ENCODE measurements around the gene GATB.

GATB gene

DNA sequence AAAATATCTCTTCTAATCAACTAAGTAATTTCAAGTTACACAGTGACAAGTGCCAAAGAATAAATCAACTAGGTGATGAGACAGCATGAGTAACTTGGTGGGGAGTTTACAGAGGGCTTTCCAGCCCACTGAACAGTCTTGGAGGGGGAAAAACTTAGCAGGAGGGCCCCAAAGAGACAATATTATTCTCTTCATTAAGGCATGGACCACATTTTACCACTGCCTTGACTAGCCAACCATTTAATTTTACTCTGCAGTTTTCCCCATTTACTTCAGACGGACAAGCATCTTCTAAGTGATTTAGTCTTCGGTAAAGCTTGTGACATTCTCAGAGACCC, 25.3 kb upstream of the GATB start:
- ATAC-seq: no peak
- TF ChIP-seq ZC3H10 (CRISPR knock-in tag; IDR thresholded peaks at IDR 0.05): no peak
- TF ChIP-seq ISL1 (CRISPR knock-in tag; IDR thresholded peaks at IDR 0.05): no peak
- no peak for TF ChIP-seq ZNF70 (CRISPR knock-in tag; IDR thresholded peaks at IDR 0.05)
- TF ChIP-seq, protein P1, sequence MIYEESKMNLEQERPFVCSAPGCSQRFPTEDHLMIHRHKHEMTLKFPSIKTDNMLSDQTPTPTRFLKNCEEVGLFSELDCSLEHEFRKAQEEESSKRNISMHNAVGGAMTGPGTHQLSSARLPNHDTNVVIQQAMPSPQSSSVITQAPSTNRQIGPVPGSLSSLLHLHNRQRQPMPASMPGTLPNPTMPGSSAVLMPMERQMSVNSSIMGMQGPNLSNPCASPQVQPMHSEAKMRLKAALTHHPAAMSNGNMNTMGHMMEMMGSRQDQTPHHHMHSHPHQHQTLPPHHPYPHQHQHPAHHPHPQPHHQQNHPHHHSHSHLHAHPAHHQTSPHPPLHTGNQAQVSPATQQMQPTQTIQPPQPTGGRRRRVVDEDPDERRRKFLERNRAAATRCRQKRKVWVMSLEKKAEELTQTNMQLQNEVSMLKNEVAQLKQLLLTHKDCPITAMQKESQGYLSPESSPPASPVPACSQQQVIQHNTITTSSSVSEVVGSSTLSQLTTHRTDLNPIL (CRISPR knock-in tag; IDR thresholded peaks at IDR 0.05; ENCODE audit: low read depth): no peak

DNA sequence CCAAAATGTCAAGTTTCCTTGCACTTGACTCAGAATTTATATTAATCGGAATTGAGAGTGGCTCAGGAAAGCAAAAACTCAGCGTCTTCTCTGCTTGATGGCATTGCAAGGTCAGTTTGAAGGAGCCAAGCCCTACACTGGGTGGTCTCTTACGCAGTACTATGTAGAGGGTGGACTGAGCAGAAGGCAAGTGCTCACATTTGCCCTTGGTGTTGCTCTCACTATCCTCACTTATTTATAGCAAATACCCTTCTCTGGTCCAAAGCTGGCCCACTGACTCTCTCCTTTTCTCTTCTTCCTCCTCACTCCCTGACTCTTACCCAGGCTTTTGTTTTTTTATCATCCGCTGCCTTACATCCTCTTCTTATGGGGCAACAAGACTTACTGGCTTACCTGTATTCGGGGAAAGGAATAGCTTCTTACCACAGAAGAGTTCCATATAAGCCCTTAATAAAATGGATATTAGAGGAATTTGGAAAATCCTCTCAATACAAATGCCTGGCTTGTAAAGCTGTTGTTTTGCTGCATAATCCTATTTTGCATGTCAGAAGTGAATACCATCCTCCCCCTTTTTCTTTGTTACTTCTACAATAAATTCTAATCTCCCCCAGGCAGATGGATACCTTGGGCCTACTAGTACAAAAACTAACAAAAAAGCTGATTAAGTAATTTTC, 24.8 kb upstream of the GATB start:
- no peak for ATAC-seq
- no peak for TF ChIP-seq CSDC2 (CRISPR knock-in tag; IDR thresholded peaks at IDR 0.05)
- TF ChIP-seq ZFP30 (CRISPR knock-in tag; IDR thresholded peaks at IDR 0.05): no peak
- TF ChIP-seq, protein P2, sequence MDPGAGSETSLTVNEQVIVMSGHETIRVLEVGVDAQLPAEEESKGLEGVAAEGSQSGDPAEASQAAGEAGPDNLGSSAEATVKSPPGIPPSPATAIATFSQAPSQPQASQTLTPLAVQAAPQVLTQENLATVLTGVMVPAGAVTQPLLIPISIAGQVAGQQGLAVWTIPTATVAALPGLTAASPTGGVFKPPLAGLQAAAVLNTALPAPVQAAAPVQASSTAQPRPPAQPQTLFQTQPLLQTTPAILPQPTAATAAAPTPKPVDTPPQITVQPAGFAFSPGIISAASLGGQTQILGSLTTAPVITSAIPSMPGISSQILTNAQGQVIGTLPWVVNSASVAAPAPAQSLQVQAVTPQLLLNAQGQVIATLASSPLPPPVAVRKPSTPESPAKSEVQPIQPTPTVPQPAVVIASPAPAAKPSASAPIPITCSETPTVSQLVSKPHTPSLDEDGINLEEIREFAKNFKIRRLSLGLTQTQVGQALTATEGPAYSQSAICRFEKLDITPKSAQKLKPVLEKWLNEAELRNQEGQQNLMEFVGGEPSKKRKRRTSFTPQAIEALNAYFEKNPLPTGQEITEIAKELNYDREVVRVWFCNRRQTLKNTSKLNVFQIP (CRISPR knock-in tag; IDR thresholded peaks at IDR 0.05; ENCODE audit: borderline replicate concordance, low read depth): no peak
- TF ChIP-seq RARB (CRISPR knock-in tag; IDR thresholded peaks at IDR 0.05): no peak
- TF ChIP-seq ARNTL (CRISPR knock-in tag; IDR thresholded peaks at IDR 0.05; ENCODE audit: borderline replicate concordance, low read depth): no peak
- TF ChIP-seq ZFP3 (CRISPR knock-in tag; IDR thresholded peaks at IDR 0.05): no peak
- TF ChIP-seq BACH2 (CRISPR knock-in tag; IDR thresholded peaks at IDR 0.05; ENCODE audit: borderline replicate concordance): no peak
- no peak for TF ChIP-seq PPARA (CRISPR knock-in tag; IDR thresholded peaks at IDR 0.05; ENCODE audit: borderline replicate concordance)
- no peak for TF ChIP-seq ZC3H10 (CRISPR knock-in tag; IDR thresholded peaks at IDR 0.05)
- TF ChIP-seq, protein P3, sequence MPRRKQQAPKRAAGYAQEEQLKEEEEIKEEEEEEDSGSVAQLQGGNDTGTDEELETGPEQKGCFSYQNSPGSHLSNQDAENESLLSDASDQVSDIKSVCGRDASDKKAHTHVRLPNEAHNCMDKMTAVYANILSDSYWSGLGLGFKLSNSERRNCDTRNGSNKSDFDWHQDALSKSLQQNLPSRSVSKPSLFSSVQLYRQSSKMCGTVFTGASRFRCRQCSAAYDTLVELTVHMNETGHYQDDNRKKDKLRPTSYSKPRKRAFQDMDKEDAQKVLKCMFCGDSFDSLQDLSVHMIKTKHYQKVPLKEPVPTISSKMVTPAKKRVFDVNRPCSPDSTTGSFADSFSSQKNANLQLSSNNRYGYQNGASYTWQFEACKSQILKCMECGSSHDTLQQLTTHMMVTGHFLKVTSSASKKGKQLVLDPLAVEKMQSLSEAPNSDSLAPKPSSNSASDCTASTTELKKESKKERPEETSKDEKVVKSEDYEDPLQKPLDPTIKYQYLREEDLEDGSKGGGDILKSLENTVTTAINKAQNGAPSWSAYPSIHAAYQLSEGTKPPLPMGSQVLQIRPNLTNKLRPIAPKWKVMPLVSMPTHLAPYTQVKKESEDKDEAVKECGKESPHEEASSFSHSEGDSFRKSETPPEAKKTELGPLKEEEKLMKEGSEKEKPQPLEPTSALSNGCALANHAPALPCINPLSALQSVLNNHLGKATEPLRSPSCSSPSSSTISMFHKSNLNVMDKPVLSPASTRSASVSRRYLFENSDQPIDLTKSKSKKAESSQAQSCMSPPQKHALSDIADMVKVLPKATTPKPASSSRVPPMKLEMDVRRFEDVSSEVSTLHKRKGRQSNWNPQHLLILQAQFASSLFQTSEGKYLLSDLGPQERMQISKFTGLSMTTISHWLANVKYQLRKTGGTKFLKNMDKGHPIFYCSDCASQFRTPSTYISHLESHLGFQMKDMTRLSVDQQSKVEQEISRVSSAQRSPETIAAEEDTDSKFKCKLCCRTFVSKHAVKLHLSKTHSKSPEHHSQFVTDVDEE (CRISPR knock-in tag; IDR thresholded peaks at IDR 0.05): no peak

DNA sequence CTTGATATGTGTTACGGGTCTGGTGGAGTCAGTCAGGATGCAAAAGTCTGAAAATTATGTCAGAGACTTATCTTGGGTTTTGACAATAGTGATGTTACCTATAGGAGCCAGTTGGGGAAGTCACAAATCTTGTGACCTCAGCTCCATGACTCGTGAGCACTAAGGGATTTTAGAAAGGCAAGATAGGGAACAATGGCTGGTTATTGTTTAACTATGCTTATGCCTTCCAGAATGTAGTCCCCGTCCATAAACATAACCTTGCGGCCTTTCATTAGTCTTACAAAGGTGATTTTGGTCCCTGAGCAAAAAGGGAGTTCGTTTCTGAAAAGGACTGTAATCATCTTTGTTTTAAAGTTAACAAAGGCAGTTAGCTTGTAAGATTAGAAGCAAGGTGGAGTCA, 23.9 kb upstream of the GATB start:
- TF ChIP-seq CSDC2 (CRISPR knock-in tag; IDR thresholded peaks at IDR 0.05) (no peak), GLIS3 (CRISPR knock-in tag; IDR thresholded peaks at IDR 0.05) (no peak)
- ATAC-seq: no peak

DNA sequence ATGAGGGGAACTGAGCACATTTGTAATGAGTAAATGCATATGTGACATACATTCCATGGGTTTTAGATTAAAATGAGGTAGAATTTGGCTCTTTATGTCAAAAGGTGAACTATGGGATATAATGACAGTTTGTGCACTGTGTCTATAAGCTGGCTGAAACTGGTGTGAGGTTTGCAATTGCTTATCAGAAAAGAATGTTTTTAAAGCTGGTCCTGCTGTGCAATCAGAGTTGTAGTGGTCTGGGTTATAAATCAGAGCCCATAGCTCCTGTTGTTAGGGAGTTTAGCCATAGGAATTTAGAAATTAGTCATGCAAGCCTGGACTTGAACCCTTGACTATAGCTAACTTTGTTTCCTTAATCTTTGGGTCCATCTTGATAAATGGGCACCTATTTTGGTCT, 23.1 kb upstream of the GATB start:
- no peak for ATAC-seq
- TF ChIP-seq ARNTL (CRISPR knock-in tag; IDR thresholded peaks at IDR 0.05; ENCODE audit: borderline replicate concordance, low read depth) (no peak), ZFP30 (CRISPR knock-in tag; IDR thresholded peaks at IDR 0.05) (no peak)
- TF ChIP-seq, protein P3 (CRISPR knock-in tag; IDR thresholded peaks at IDR 0.05): no peak

DNA sequence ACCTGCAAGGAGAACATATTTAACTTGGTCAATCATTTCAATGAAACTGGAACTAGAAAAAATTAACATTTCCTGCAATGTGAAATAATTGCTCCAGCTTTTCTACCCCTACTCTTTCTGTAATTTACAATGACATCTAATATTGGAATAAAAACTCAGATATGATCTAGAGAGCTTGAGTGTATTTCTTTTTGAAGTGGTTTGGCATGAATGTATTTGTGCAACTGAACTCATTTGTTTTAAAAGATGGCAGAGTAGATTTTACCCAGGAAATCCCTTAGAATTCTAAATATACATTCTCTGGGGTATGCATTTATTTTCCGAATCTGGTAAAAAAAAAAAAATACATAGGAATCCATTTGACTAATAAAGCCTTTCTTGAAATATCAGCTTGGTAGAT, 21.5 kb upstream of the GATB start:
- ATAC-seq: no peak
- TF ChIP-seq, protein P1 (CRISPR knock-in tag; IDR thresholded peaks at IDR 0.05; ENCODE audit: low read depth): no peak
- no peak for TF ChIP-seq GLIS3 (CRISPR knock-in tag; IDR thresholded peaks at IDR 0.05)
- TF ChIP-seq, protein P4, sequence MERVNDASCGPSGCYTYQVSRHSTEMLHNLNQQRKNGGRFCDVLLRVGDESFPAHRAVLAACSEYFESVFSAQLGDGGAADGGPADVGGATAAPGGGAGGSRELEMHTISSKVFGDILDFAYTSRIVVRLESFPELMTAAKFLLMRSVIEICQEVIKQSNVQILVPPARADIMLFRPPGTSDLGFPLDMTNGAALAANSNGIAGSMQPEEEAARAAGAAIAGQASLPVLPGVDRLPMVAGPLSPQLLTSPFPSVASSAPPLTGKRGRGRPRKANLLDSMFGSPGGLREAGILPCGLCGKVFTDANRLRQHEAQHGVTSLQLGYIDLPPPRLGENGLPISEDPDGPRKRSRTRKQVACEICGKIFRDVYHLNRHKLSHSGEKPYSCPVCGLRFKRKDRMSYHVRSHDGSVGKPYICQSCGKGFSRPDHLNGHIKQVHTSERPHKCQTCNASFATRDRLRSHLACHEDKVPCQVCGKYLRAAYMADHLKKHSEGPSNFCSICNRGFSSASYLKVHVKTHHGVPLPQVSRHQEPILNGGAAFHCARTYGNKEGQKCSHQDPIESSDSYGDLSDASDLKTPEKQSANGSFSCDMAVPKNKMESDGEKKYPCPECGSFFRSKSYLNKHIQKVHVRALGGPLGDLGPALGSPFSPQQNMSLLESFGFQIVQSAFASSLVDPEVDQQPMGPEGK (CRISPR knock-in tag; IDR thresholded peaks at IDR 0.05; ENCODE audit: borderline replicate concordance): no peak
- TF ChIP-seq ISL1 (CRISPR knock-in tag; IDR thresholded peaks at IDR 0.05): no peak
- TF ChIP-seq, protein P3 (CRISPR knock-in tag; IDR thresholded peaks at IDR 0.05): no peak
- no peak for TF ChIP-seq ZFP30 (CRISPR knock-in tag; IDR thresholded peaks at IDR 0.05)
- no peak for TF ChIP-seq ESRRG (CRISPR knock-in tag; IDR thresholded peaks at IDR 0.05)
- TF ChIP-seq ZNF565 (CRISPR knock-in tag; conservative IDR thresholded peaks at IDR 0.05; ENCODE audit: low read depth): no peak
- no peak for TF ChIP-seq CSDC2 (CRISPR knock-in tag; IDR thresholded peaks at IDR 0.05)
- TF ChIP-seq BACH2 (CRISPR knock-in tag; IDR thresholded peaks at IDR 0.05; ENCODE audit: borderline replicate concordance): no peak
- TF ChIP-seq ZFP3 (CRISPR knock-in tag; IDR thresholded peaks at IDR 0.05): no peak
- no peak for TF ChIP-seq RARB (CRISPR knock-in tag; IDR thresholded peaks at IDR 0.05)
